RWPE2 (cell line): ENCODE results near the gene KCNA2.
A peak's percentile ranks its signal among the peaks of the same experiment; 100 is the strongest.

Experiments
- ATAC-seq: fragments of 200-7000 bp; cut with Tn5 transposase; 3 replicates; pipeline ENCODE4 v1.9.1; 2021; ENCODE audit warnings: low read depth
- DNase-seq: peaks from one replicate; pipeline ENCODE4 v3.0.0-alpha.2; 2020; ENCODE audit warnings: low spot score
- H3K27ac ChIP-seq: fragments of 450-650 bp; 2 replicates; pipeline ENCODE4 v1.5.1; 2017; ENCODE audit warnings: mild to moderate bottlenecking; ENCODE audit not compliant: poor library complexity, severe bottlenecking
- H3K27me3 ChIP-seq: fragments of 250-450 bp; sonication (Bioruptor Pico); 2 replicates; pipeline ENCODE4 v1.5.1; 2021; ENCODE audit warnings: mild to moderate bottlenecking, moderate library complexity; ENCODE audit not compliant: insufficient read depth, poor library complexity, severe bottlenecking
- H3K36me3 ChIP-seq: fragments of 250-450 bp; sonication (Bioruptor Pico); 2 replicates; pipeline ENCODE4 v1.5.1; 2020; ENCODE audit warnings: low read depth, mild to moderate bottlenecking, moderate library complexity
- H3K4me1 ChIP-seq: fragments of 250-450 bp; sonication (Bioruptor Pico); 2 replicates; pipeline ENCODE4 v1.5.1; 2021; ENCODE audit warnings: mild to moderate bottlenecking, moderate library complexity; ENCODE audit not compliant: insufficient read depth, poor library complexity, severe bottlenecking
- H3K4me3 ChIP-seq: fragments of 250-450 bp; sonication (Bioruptor Pico); 2 replicates; pipeline ENCODE4 v1.5.1; 2021; ENCODE audit warnings: mild to moderate bottlenecking, moderate library complexity; ENCODE audit not compliant: severe bottlenecking
- H3K9me3 ChIP-seq: fragments of 250-450 bp; sonication (Bioruptor Pico); 2 replicates; pipeline ENCODE4 v1.5.1; 2021; ENCODE audit warnings: mild to moderate bottlenecking, moderate library complexity; ENCODE audit not compliant: severe bottlenecking
- CTCF ChIP-seq: fragments of 450-650 bp; IDR thresholded peaks from one replicate; pipeline ENCODE4 v1.5.1; 2017; ENCODE audit warnings: mild to moderate bottlenecking, moderate library complexity; ENCODE audit not compliant: poor library complexity, severe bottlenecking

KCNA2 gene

GRCh38 chr1:110561596-110561995 lies 44.6 kb downstream of the KCNA2 start:
- Histone ChIP-seq H3K36me3 (no peaks in the 10 kb centered on the region), H3K27me3 (peaks cover 7% of the 10 kb centered on the region), H3K27ac (no peak overlapping the region), H3K4me3 (no peak overlapping the region), H3K4me1 (no peaks in the 10 kb centered on the region), H3K9me3 (no peaks in the 10 kb centered on the region)
- no peak for DNase-seq
- no peak for TF ChIP-seq CTCF
- ATAC-seq, result no peak

DNA sequence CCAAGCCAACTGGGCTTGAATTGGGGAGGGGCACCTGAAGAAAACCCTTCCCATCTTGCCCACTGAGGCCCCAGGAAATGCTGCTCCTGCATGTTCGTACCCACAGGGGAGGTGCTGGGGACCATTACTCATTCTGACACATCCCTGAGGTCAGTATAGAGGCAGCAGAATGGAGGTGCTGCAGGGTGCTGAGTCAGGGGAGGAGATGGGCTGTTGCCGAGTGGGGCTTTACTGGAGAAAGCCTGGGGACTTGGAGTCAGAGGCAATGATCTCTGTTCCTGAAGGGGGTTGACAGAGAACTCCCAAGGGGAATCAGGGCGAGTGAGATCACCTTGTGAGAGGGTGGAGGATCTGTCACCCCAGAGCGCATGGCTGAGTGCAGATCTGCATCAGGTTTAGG lies 47.0 kb downstream of the KCNA2 start:
- H3K27me3 ChIP-seq, result peaks cover 31% of the 10 kb centered on the region
- no peak overlapping the region for H3K4me3 ChIP-seq
- TF ChIP-seq CTCF, result no peak
- ATAC-seq, result 0 out of 3 replicates have a peak, but pooled peaks have one; percentile 31
- no peaks in the 10 kb centered on the region for H3K36me3 ChIP-seq
- H3K9me3 ChIP-seq, result no peaks in the 10 kb centered on the region
- H3K4me1 ChIP-seq, result no peaks in the 10 kb centered on the region
- DNase-seq, result no peak
- no peak overlapping the region for H3K27ac ChIP-seq

GRCh38 chr1:110557481-110557880 lies 48.7 kb downstream of the KCNA2 start:
- H3K4me1 ChIP-seq, result no peaks in the 10 kb centered on the region
- no peak for TF ChIP-seq CTCF
- no peak for ATAC-seq

DNA sequence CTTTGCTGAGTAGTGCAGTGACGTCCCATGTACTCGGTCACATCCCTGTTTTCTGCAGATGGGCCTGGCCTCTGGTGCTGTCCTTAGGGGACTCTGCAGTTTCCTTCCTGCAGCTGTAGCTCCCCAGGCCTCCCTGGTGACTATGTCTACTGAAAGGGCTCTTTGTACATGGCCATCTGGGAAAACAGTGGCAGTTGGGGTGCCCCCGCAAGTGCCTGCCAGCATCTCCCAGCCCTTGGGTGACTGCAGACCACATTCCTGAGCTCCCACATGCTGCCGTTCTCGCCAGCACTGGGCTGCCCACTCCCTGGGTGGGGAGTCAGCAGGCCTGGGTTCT lies 49.7 kb downstream of the KCNA2 start:
- ATAC-seq, result no peak
- Histone ChIP-seq H3K9me3 (no peaks in the 10 kb centered on the region), H3K4me3 (no peak overlapping the region), H3K27me3 (peaks cover 41% of the 10 kb centered on the region), H3K27ac (no peak overlapping the region), H3K36me3 (no peaks in the 10 kb centered on the region), H3K4me1 (no peaks in the 10 kb centered on the region)
- no peak for DNase-seq
- no peak for TF ChIP-seq CTCF

More at GRCh38 chr1:110557481-110557880, 48.7 kb downstream of the KCNA2 start:
- Histone ChIP-seq H3K27ac (no peak overlapping the region), H3K36me3 (no peaks in the 10 kb centered on the region), H3K4me3 (no peak overlapping the region), H3K9me3 (no peaks in the 10 kb centered on the region), H3K27me3 (peaks cover 36% of the 10 kb centered on the region)
- DNase-seq, result no peak

- Histone ChIP-seq H3K4me3 (no peak overlapping the region), H3K4me1 (no peaks in the 10 kb centered on the region), H3K27me3 (peaks cover 41% of the 10 kb centered on the region), H3K9me3 (no peaks in the 10 kb centered on the region), H3K27ac (no peak overlapping the region), H3K36me3 (no peaks in the 10 kb centered on the region)
- DNase-seq (no peak), ATAC-seq (peak; percentile 48; the same call in 2 of the 3 replicates)
- TF ChIP-seq CTCF, result no peak
Measured at GRCh38 chr1:110555807-110556470, 50.2 kb downstream of the KCNA2 start.
